Measurements from ENCODE around the gene SGCD. TPM values are rescaled to one million over a fixed set of nuclear protein-coding genes. Genes with fewer than 3 reads are reported as not detected.
"Not testable (repeated sequence)": the region's sequence is repeated elsewhere in the genome, so short reads cannot be mapped to it uniquely, and the experiment has no call there.

SGCD gene
- total RNA-seq, 2 donors from 2014 or later = not detected

DNA sequence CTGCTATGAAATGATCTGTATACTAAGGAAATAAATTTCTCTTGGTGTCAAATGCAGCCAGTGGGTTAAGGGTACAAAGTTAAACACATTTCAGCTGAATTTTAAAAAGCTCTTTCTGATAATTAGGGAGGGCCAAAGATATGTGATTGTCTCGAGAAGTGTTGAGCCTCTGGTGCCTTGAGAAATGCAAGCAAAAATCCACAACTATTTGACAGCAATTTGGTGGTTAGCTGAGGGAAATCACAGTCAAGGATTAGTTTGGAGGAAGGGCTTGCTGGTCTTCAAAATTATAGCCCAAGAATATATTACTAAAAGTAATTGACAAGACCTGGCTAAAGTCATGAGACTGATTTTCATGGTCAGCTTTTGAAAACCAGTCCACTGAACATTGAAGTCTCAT is 267.4 kb downstream of the SGCD start:
- no peak overlapping the region for H3K4me3 Mint-ChIP-seq
- no peaks in the 10 kb centered on the region for H3K4me1 Mint-ChIP-seq
- no peak overlapping the region for H3K27ac Mint-ChIP-seq
- ATAC-seq (no peak), DNase-seq (no peak)
- H3K27me3 Mint-ChIP-seq = peaks cover 35% of the 10 kb centered on the region
- peaks cover 3% of the 10 kb centered on the region for H3K36me3 Mint-ChIP-seq (ENCODE audit: low read depth)
- H3K9me3 ChIP-seq (ENCODE audit: control insufficient read depth, low read length, poor library complexity, severe bottlenecking) = no peaks in the 10 kb centered on the region

DNA sequence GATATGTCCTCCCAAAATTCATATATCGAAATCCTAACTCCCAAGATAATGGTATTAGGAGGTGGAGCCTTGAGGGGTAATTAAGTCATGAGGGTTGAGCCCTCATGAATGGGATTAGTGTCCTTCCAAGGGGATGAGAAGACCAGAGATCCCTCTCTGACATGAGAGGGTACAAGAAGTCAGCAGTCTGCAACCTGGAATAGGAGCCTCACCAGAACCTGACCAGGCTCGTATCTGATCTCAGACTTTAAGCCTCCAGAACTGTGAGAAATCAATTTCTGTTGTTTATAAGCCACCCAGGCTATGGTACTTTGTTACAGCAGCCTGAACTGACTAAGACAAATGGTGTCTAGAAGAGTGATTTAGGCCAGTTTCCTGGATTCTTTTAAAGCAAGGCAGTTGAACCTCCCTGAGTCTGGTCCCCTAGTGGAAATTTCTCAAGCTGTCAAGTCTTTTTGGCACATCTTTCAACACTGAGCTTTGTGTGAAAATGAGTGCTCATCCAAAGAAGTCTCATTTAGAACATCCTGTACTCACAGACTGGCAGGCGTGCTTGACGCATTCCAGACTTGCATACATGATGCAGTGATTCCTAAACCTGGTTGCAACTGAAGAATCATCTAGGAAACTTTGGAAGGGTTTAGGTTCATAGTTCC is 268.3 kb downstream of the SGCD start:
- no peaks in the 10 kb centered on the region for H3K9me3 ChIP-seq (ENCODE audit: control insufficient read depth, low read length, poor library complexity, severe bottlenecking)
- Mint-ChIP-seq H3K36me3 (ENCODE audit: low read depth) (peaks cover 3% of the 10 kb centered on the region), H3K27ac (no peak overlapping the region), H3K4me3 (no peak overlapping the region), H3K27me3 (peaks cover 30% of the 10 kb centered on the region), H3K4me1 (no peaks in the 10 kb centered on the region)
- DNase-seq = no peak
- no peak for ATAC-seq

DNA sequence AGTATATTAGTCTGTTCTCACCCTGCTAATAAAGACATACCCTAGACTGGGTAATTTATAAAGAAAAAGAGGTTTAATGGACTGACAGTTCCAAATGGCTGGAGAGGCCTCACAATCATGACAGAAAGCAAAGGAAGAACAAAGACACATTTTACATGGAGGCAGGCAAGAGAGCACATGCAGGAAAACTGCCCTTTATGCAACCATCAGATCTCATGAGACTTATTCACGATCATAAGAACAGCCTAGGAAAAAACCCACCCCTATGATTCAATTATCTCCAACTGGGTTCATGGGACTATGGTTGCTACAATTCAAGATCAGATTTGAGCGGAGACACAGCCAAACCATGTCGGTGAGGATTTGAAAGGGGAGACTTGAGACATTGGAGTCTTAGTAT is 270.3 kb downstream of the SGCD start:
- no peaks in the 10 kb centered on the region for H3K36me3 Mint-ChIP-seq (ENCODE audit: low read depth)
- no peak overlapping the region for H3K4me3 Mint-ChIP-seq
- no peak for DNase-seq
- no peaks in the 10 kb centered on the region for H3K9me3 ChIP-seq (ENCODE audit: control insufficient read depth, low read length, poor library complexity, severe bottlenecking)
- H3K4me1 Mint-ChIP-seq = no peaks in the 10 kb centered on the region
- H3K27me3 Mint-ChIP-seq = peaks cover 22% of the 10 kb centered on the region
- no peak for ATAC-seq
- H3K27ac Mint-ChIP-seq = no peak overlapping the region

GRCh38 chr5:156598964-156599363 is 272.0 kb downstream of the SGCD start:
- DNase-seq = no peak
- no peaks in the 10 kb centered on the region for H3K4me1 Mint-ChIP-seq

GRCh38 chr5:156610582-156610981 is 283.6 kb downstream of the SGCD start:
- H3K27ac Mint-ChIP-seq; H3K9me3 ChIP-seq (ENCODE audit: control insufficient read depth, low read length, poor library complexity, severe bottlenecking); H3K4me1 Mint-ChIP-seq; ATAC-seq; DNase-seq; H3K36me3 Mint-ChIP-seq (ENCODE audit: low read depth); H3K4me3 Mint-ChIP-seq; H3K27me3 Mint-ChIP-seq: not testable (repeated sequence)

More at GRCh38 chr5:156598964-156599363, 272.0 kb downstream of the SGCD start:
- Mint-ChIP-seq H3K4me3 (no peak overlapping the region), H3K27me3 (peaks cover 8% of the 10 kb centered on the region), H3K27ac (no peak overlapping the region), H3K36me3 (ENCODE audit: low read depth) (no peaks in the 10 kb centered on the region)
- no peak for ATAC-seq
- H3K9me3 ChIP-seq (ENCODE audit: control insufficient read depth, low read length, poor library complexity, severe bottlenecking) = no peaks in the 10 kb centered on the region

- no peak for DNase-seq
- Mint-ChIP-seq H3K36me3 (ENCODE audit: low read depth) (no peaks in the 10 kb centered on the region), H3K4me3 (no peak overlapping the region), H3K27ac (no peak overlapping the region), H3K4me1 (no peaks in the 10 kb centered on the region), H3K27me3 (peaks cover 10% of the 10 kb centered on the region)
- ATAC-seq = no peak
- no peaks in the 10 kb centered on the region for H3K9me3 ChIP-seq (ENCODE audit: control insufficient read depth, low read length, poor library complexity, severe bottlenecking)
These were observed 288.9 kb downstream of the SGCD start for GRCh38 chr5:156615901-156616300.

- ATAC-seq = no peak
- H3K9me3 ChIP-seq (ENCODE audit: control insufficient read depth, low read length, poor library complexity, severe bottlenecking) = no peaks in the 10 kb centered on the region
- DNase-seq = no peak
- Mint-ChIP-seq H3K27ac (no peak overlapping the region), H3K27me3 (peaks cover 15% of the 10 kb centered on the region), H3K4me1 (no peaks in the 10 kb centered on the region), H3K36me3 (ENCODE audit: low read depth) (no peaks in the 10 kb centered on the region), H3K4me3 (no peak overlapping the region)
These were observed 290.5 kb downstream of the SGCD start for GRCh38 chr5:156617426-156617825.

DNA sequence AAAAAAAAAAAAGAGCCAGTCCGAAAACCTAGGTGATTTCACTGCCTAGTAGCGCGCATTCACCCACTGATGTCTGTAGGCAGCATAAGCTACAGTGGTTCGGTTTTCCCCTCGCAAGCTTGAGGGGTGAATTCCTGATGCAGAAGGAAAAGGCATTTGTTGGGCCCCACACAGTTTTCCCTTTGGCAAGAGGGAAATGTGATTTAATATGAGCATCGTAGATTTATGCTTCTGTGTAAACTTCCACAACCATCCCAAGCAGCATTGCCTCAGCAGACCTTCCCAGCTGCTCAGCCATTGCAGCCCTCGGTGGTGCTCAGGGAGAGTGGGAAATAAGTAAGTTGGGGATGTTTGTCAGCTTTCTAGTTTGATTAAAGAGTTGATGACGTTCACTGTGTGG is 291.6 kb downstream of the SGCD start:
- ATAC-seq (no peak), DNase-seq (no peak)
- Mint-ChIP-seq H3K27ac (no peak overlapping the region), H3K4me3 (no peak overlapping the region), H3K27me3 (peaks cover 20% of the 10 kb centered on the region), H3K4me1 (no peaks in the 10 kb centered on the region), H3K36me3 (ENCODE audit: low read depth) (no peaks in the 10 kb centered on the region)
- no peaks in the 10 kb centered on the region for H3K9me3 ChIP-seq (ENCODE audit: control insufficient read depth, low read length, poor library complexity, severe bottlenecking)

DNA sequence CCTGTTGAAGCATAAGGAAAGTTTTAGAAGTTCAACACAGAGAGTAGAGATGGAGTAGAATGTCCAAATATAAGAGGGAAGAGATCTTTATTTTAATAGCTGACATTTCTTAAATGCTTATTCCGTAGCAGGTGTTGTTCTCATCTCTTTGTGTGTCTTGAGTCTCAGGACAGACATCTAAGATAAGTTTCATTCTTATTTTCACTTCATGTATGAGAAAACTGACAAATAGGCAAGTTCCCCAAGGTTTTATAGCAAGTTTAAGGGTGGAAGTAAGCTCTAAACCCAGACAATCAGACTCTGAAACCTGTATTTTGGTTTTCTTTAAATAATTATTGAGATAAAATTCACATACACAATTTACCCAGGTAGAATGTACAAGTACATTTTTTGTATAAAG is 294.8 kb downstream of the SGCD start:
- DNase-seq = no peak
- peaks cover 28% of the 10 kb centered on the region for H3K27me3 Mint-ChIP-seq
- no peak overlapping the region for H3K4me3 Mint-ChIP-seq
- H3K36me3 Mint-ChIP-seq (ENCODE audit: low read depth) = no peaks in the 10 kb centered on the region
- no peaks in the 10 kb centered on the region for H3K9me3 ChIP-seq (ENCODE audit: control insufficient read depth, low read length, poor library complexity, severe bottlenecking)
- H3K4me1 Mint-ChIP-seq = no peaks in the 10 kb centered on the region
- no peak for ATAC-seq
- no peak overlapping the region for H3K27ac Mint-ChIP-seq

GRCh38 chr5:156623381-156624040 is 296.5 kb downstream of the SGCD start:
- no peaks in the 10 kb centered on the region for H3K9me3 ChIP-seq (ENCODE audit: control insufficient read depth, low read length, poor library complexity, severe bottlenecking)
- H3K4me1 Mint-ChIP-seq = no peaks in the 10 kb centered on the region
- H3K36me3 Mint-ChIP-seq (ENCODE audit: low read depth) = no peaks in the 10 kb centered on the region
- no peak for DNase-seq
- no peak for ATAC-seq
- no peak overlapping the region for H3K4me3 Mint-ChIP-seq
- H3K27me3 Mint-ChIP-seq = peaks cover 28% of the 10 kb centered on the region
- H3K27ac Mint-ChIP-seq = no peak overlapping the region

DNA sequence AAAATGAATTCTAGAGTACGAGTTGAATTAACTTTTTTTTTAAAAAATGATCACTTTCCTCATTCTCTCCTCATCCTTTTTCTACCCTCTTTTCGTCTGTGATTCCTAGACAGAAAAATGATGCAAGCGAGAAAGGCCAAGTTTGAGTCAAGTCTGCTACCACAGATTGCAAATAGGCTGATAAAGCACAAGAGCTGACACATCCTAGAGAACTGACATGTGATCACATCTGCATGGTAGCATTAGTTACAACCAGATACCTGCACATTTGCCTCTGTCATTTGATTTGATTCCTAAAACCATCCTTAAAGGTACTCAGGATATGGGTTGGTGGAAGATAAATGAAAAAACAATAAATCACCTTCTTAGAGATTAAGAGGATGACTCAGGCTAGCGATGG is 297.7 kb downstream of the SGCD start:
- no peaks in the 10 kb centered on the region for H3K9me3 ChIP-seq (ENCODE audit: control insufficient read depth, low read length, poor library complexity, severe bottlenecking)
- H3K27me3 Mint-ChIP-seq = peaks cover 28% of the 10 kb centered on the region
- no peaks in the 10 kb centered on the region for H3K4me1 Mint-ChIP-seq
- no peak overlapping the region for H3K27ac Mint-ChIP-seq
- no peak overlapping the region for H3K4me3 Mint-ChIP-seq
- DNase-seq (no peak), ATAC-seq (no peak)
- H3K36me3 Mint-ChIP-seq (ENCODE audit: low read depth) = no peaks in the 10 kb centered on the region

- no peak for ATAC-seq
- no peak for DNase-seq
- H3K27ac Mint-ChIP-seq = no peak overlapping the region
- peaks cover 15% of the 10 kb centered on the region for H3K27me3 Mint-ChIP-seq
- no peaks in the 10 kb centered on the region for H3K9me3 ChIP-seq (ENCODE audit: control insufficient read depth, low read length, poor library complexity, severe bottlenecking)
- no peaks in the 10 kb centered on the region for H3K36me3 Mint-ChIP-seq (ENCODE audit: low read depth)
- H3K4me1 Mint-ChIP-seq = no peaks in the 10 kb centered on the region
- H3K4me3 Mint-ChIP-seq = no peak overlapping the region
These were observed 301.5 kb downstream of the SGCD start for GRCh38 chr5:156628421-156628820.

- Mint-ChIP-seq H3K27ac (no peak overlapping the region), H3K27me3 (peaks cover 3% of the 10 kb centered on the region), H3K36me3 (ENCODE audit: low read depth) (no peaks in the 10 kb centered on the region), H3K4me3 (no peak overlapping the region), H3K4me1 (no peaks in the 10 kb centered on the region)
- DNase-seq (no peak), ATAC-seq (no peak)
- H3K9me3 ChIP-seq (ENCODE audit: control insufficient read depth, low read length, poor library complexity, severe bottlenecking) = no peaks in the 10 kb centered on the region
These were observed 304.0 kb downstream of the SGCD start for GRCh38 chr5:156631005-156631404.

DNA sequence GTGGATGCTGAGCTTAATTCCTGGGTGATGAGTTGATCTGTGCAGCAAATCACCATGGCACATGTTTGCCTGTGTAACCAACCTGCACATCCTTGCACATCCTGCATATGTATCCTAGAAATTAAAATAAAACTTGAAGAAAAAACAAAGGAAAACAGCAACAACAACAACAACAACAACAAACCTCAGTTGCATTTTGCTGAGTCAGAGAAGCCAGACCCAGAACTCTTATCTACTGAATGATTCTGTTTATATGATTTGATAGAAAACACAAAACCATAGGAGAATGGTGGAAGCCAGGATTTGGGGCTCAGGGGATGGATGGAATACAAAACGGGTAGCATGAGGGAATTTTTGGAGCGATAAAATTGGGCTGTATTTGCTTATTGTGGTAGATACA is 307.3 kb downstream of the SGCD start:
- Mint-ChIP-seq H3K4me3 (no peak overlapping the region), H3K36me3 (ENCODE audit: low read depth) (no peaks in the 10 kb centered on the region), H3K27me3 (no peaks in the 10 kb centered on the region), H3K27ac (no peak overlapping the region), H3K4me1 (no peaks in the 10 kb centered on the region)
- ATAC-seq = no peak
- DNase-seq = no peak
- no peaks in the 10 kb centered on the region for H3K9me3 ChIP-seq (ENCODE audit: control insufficient read depth, low read length, poor library complexity, severe bottlenecking)
